HG03575 (cell line): ENCODE results near the gene ADCY9.
"Not testable (repeated sequence)": the region's sequence is repeated elsewhere in the genome, so short reads cannot be mapped to it uniquely, and the experiment has no call there.

Experiments
- ATAC-seq: cut with Tn5 transposase; IDR thresholded peaks from one replicate; pipeline ENCODE4 v1.9.1; 2021; ENCODE audit not compliant: unreplicated experiment, insufficient number of reproducible peaks, low FRiP score; ENCODE audit errors: extremely low read depth

The ADCY9 gene

DNA sequence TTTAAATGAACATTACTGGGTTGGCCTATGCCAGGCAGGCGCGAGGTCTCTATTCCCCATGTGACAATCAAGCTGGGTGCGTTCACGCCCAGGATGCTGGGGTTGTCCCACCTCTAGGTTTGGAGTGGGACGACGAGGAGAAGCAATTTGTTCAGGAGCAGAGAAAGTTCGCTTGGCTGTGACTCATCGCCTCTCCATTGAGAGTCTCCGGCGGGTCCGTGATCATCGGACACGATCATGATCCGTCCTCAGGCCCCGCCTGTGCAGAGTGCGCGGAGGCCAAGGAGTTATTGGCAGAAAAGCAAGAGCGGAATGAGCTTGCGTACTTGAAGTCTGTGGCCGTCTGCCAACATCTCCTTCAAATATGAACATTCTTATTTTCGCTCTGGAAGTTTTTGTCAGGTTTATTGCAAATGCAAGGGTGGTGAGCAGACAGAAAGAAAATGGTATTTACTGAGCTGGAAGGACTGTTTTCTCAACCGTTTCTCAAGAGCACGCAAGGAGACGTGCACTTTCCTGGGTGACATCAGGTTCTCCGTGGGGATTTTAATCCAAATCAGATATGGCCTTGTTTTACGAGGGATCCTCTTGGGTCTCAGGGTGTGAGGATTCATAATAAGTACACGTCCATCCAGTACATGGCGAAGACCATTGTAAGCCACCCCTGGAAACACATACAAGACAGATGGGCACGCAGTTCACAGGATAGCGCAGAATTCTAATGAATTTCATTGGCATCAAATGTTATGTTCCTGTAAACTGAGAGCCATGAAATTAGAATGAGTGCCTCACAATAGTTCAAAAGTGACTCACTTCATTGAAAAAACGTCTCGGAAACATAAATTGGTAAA, 165.7 kb downstream of the ADCY9 start:
- no peak for ATAC-seq

- no peak for ATAC-seq
Measured at GRCh38 chr16:3949946-3950342, 166.3 kb downstream of the ADCY9 start.

GRCh38 chr16:3949287-3949686, 167.0 kb downstream of the ADCY9 start:
- ATAC-seq = no peak

- no peak for ATAC-seq
Measured at GRCh38 chr16:3948378-3948995, 167.8 kb downstream of the ADCY9 start.

GRCh38 chr16:3946604-3947180, 169.6 kb downstream of the ADCY9 start:
- no peak for ATAC-seq

DNA sequence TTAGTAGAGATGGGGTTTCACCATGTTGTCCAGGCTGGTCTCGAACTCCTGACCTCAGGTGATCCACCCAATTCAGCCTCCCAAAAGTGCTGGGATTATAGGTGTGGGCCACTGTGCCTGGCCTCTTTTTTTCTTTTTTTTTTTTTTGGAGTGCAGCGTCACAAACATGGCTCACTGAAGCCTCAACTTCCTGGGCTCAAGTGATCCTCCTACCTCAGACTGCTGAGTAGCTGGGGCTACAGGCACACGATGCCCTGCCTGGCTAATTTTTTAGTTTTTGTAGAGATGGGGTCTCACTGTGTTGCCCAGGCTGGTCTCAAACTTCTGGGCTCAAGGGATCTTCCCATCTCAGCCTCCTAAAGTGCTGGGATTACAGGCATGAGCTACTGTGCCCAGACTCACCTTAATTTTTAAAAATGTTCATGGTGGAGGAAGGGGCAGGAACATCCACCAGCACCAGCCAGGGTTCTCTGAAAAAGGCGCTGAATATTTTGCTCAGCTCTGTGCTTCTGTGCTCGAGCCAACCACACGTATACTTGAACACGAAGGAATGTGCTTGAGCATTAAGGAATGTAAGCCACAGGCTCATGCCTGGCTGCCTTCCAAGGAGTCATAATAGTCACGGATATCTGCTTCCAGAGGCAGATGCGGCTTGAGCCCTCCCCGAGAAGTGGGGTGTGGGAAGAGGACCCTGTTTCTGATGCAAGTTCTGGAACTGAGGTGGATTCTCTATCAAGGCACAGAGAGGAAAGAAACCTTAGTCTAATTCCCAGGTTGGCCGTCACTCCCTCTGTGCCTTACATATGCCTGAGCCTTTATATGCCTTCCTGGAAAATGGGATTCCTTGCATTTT, 170.3 kb downstream of the ADCY9 start:
- ATAC-seq = no peak

- not testable (repeated sequence) for ATAC-seq
Measured at GRCh38 chr16:3944457-3944856, 171.8 kb downstream of the ADCY9 start.

DNA sequence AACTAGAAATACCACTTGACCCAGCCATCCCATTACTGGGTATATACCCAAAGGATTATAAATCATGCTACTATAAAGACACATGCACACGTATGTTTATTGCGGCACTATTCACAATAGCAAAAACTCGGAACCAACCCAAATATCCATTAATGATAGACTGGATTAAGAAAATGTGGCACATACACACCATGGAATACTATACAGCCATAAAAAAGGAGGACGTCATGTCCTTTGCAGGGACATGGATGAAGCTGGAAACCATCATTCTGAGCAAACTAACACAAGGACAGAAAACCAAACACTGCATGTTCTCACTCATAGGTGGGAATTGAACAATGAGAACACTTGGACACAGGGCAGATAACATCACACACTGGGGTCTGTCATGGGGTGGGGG, 174.1 kb downstream of the ADCY9 start:
- ATAC-seq = not testable (repeated sequence)

- ATAC-seq = no peak
Measured at GRCh38 chr16:3938843-3939624, 177.2 kb downstream of the ADCY9 start.

GRCh38 chr16:3938471-3938842, 177.8 kb downstream of the ADCY9 start:
- ATAC-seq = no peak

- no peak for ATAC-seq
Measured at GRCh38 chr16:3937066-3937875, 179.0 kb downstream of the ADCY9 start.

DNA sequence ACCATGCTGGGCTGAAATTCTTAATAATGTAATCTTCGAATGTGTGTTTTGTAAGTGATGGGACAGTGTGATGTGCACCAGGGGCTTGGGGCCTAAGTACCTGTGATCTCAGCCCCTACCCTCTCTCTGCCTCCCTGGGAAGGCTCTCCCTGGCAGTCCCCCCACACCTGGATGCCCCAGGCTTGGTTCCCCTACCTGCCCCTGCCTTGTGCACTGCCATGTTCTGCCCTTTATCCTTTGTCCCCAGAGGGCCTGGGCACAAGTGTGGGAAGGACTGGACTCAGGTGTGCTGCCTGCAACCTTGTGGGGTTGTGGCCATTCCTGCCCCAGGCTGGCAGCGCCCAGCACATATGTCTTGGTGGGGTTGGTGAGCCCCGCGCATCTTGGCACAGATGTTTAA, 180.3 kb downstream of the ADCY9 start:
- no peak for ATAC-seq

- no peak for ATAC-seq
Measured at GRCh38 chr16:3934491-3935181, 181.6 kb downstream of the ADCY9 start.

DNA sequence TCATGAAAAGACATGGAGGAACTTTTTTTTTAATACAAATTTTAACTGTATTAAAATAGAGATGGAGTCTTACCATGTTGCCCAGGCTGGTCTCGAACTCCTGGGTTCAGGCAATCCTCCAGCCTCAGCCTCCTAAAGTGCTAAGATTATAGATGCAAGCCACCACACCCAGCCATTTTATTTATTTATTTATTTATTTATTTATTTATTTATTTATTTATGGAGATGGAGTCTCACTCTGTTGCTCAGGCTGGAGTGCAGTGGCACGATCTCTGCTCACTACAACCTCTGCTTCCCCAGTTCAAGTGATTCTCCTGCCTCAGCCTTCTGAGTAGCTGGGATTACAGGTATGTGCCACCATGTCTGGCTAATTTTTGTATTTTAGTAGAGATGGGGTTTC, 189.1 kb downstream of the ADCY9 start:
- not testable (repeated sequence) for ATAC-seq

- ATAC-seq = no peak
Measured at GRCh38 chr16:3924763-3925162, 191.5 kb downstream of the ADCY9 start.

DNA sequence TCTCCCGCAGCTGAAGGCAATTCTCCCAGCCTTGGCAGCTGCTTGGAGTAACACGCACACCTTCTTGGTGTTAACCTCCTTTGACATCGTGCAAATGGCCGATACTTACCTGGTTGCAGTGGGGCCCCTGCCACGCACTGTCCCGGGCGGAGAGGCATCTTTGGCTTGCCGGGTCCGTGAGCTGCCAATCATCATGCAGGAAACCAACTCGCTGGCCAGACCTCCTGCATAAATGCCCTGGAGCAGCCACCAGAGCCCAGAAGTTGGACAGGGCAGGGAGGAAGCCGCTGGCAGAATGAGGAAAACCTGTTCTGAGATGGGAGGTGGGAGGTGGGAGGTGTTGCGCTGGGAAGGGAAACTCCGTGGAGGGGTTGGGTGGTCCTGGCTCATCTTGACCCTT, 194.0 kb downstream of the ADCY9 start:
- no peak for ATAC-seq

- ATAC-seq = no peak
Measured at GRCh38 chr16:3920206-3920605, 196.0 kb downstream of the ADCY9 start.
